ENCODE data around the gene ASB6.

ASB6 gene

GRCh38 chr9:129624168-129624759 lies 17.7 kb downstream of the ASB6 start:
- DNase-seq = peak; percentile 23

GRCh38 chr9:129623331-129623730 lies 18.6 kb downstream of the ASB6 start:
- no peak for DNase-seq

GRCh38 chr9:129620669-129621295 lies 21.2 kb downstream of the ASB6 start, which contains the start of gene C9orf50:
Gene C9orf50 (minus strand): TSS chr9:129621101. CDS start chr9:129620574, 527 bp downstream.
- DNase-seq = no peak

- no peak for DNase-seq
Measured at GRCh38 chr9:129619787-129620668, 21.9 kb downstream of the ASB6 start.

GRCh38 chr9:129617167-129617566 lies 24.8 kb downstream of the ASB6 start:
- no peak for DNase-seq

GRCh38 chr9:129615407-129616285 lies 26.3 kb downstream of the ASB6 start:
- no peak for DNase-seq

- DNase-seq = no peak
Measured at GRCh38 chr9:129614932-129615331, 27.0 kb downstream of the ASB6 start.

GRCh38 chr9:129613520-129614175 lies 28.3 kb downstream of the ASB6 start:
- no peak for DNase-seq

GRCh38 chr9:129612815-129613519 lies 29.0 kb downstream of the ASB6 start:
- no peak for DNase-seq

- DNase-seq = no peak
Measured at GRCh38 chr9:129612123-129612522, 29.8 kb downstream of the ASB6 start.

GRCh38 chr9:129611307-129611800 lies 30.6 kb downstream of the ASB6 start:
- DNase-seq = no peak

GRCh38 chr9:129610473-129611306 lies 31.3 kb downstream of the ASB6 start:
- DNase-seq = peak; percentile 36

- no peak for DNase-seq
Measured at GRCh38 chr9:129610213-129610472, 31.8 kb downstream of the ASB6 start.

- no peak for DNase-seq
Measured at GRCh38 chr9:129609486-129610212, 32.3 kb downstream of the ASB6 start.

- DNase-seq = no peak
Measured at GRCh38 chr9:129608561-129609481, 33.1 kb downstream of the ASB6 start.

GRCh38 chr9:129607027-129607387 lies 34.9 kb downstream of the ASB6 start:
- DNase-seq = no peak

- no peak for DNase-seq
Measured at GRCh38 chr9:129606161-129607026, 35.6 kb downstream of the ASB6 start.

GRCh38 chr9:129604766-129605163 lies 37.2 kb downstream of the ASB6 start:
- no peak for DNase-seq

Data from NCI-H1694 treated with DMSO at 0.1 percent for 48 hours (cell line).